ENCODE measurements around the gene RTL10.
A peak's percentile ranks its signal among the peaks of the same experiment; 100 is the strongest.

- TF ChIP-seq REST (IDR thresholded peaks at IDR 0.05; ENCODE audit: insufficient read depth in 1 of 2, low read depth in 2 of 2, low read length in 2 of 2) (peak in 1 of 2 experiments; percentile 70; a peak in 1 of 4 replicates), POLR2AphosphoS5 (IDR thresholded peaks at IDR 0.05; ENCODE audit: low read depth, low read length) (0 out of 2 replicates have a peak, but pooled peaks have one; percentile 36), TAF1 (IDR thresholded peaks at IDR 0.05; ENCODE audit: borderline replicate concordance, insufficient read depth, low read length) (no peak), SIN3A (IDR thresholded peaks at IDR 0.05; ENCODE audit: borderline replicate concordance, insufficient read depth, low read length) (no peak; the same call in 1 of the 2 replicates)
Observed at GRCh38 chr22:19891317-19892256, 36.9 kb upstream of the RTL10 start.
